HepG2 (cell line): ENCODE measurements around the gene DNAJC5. TPM values are rescaled to one million over a fixed set of nuclear protein-coding genes. Genes with fewer than 3 reads are reported as not detected.

Source experiments
- ATAC-seq: fragments of 200-7000 bp; cut with Tn5 transposase; 3 replicates; pipeline ENCODE4 v1.9.1; 2020; ENCODE audit warnings: mild to moderate bottlenecking, moderate library complexity
- BruUV-seq: library from RNA; stranded (reverse); fragments of 400-500 nt; replicated peaks from 2 replicates; lab custom pipeline; 2021; lab: Mats Ljungman, UMichigan
- CTCF ChIA-PET: fragments of 300-600 bp; formaldehyde crosslinking; extraction: SDS; loops from one replicate; lab custom pipeline; 2021; ENCODE audit warnings: low total read pairs, inconsistent platforms, low intra/inter-chr PET ratio; lab: Yijun Ruan, JAX
- POLR2A ChIA-PET: fragments of 350-600 bp; sonication (Branson Sonifier 250); formaldehyde crosslinking; loops from one replicate; lab custom pipeline; 2020; ENCODE audit warnings: antibody characterized with exemption, inconsistent platforms; lab: Yijun Ruan, JAX
- DNase-seq: peaks from one replicate; pipeline ENCODE4 v3.0.0-alpha.2; 2015; ENCODE audit warnings: low spot score
- FAIRE-seq: peaks from 3 replicates; lab custom pipeline; 2011; peaks lifted over from hg19 to GRCh38; lab: Jason Lieb, UNC
- H2AFZ ChIP-seq: one replicate; pipeline ENCODE4 v1.6.1; 2011; ENCODE audit warnings: low read length, inconsistent platforms
- H3K27ac ChIP-seq: fragments of 300-600 bp; 3 replicates; pipeline ENCODE4 v1.8.0; 2011; ENCODE audit warnings: mixed run types, mild to moderate bottlenecking, mixed read lengths, low read length, inconsistent platforms; ENCODE audit not compliant: insufficient read depth; ENCODE audit errors: extremely low read length
- H3K27me3 ChIP-seq, 2 experiments: fragments of 200-600 bp in 1 of 2; 2 replicates in 1 of 2; 3 replicates in 1 of 2; pipeline versions ENCODE4 v1.6.0 to v1.8.0; 2011; ENCODE audit warnings: low read length in 2 of 2, mild to moderate bottlenecking in 2 of 2, moderate library complexity in 2 of 2, inconsistent platforms in 1 of 2; ENCODE audit not compliant: insufficient read depth in 2 of 2, control insufficient read depth in 1 of 2
- H3K36me3 ChIP-seq, 2 experiments: fragments of 200-600 bp in 1 of 2; replicated peaks in 1 of 2; 2 replicates in 1 of 2; 3 replicates in 1 of 2; pipeline versions ENCODE4 v1.5.1 to v1.8.0; 2011; ENCODE audit warnings: low read length in 2 of 2, inconsistent platforms in 1 of 2; ENCODE audit not compliant: insufficient read depth in 2 of 2, control insufficient read depth in 1 of 2
- H3K4me1 ChIP-seq: 2 replicates; pipeline ENCODE4 v1.5.1; 2012; ENCODE audit warnings: low read length, inconsistent platforms; ENCODE audit not compliant: insufficient read depth
- H3K4me2 ChIP-seq: 2 replicates; pipeline ENCODE4 v1.6.0; 2011; ENCODE audit warnings: low read depth, low read length, inconsistent platforms
- H3K4me3 ChIP-seq, 3 experiments: fragments of 200-600 bp in 1 of 3; sonication (generic), shearing (Covaris generic) in 1 of 3; replicated peaks in 1 of 3; 2 replicates each; pipeline ENCODE4 v1.5.1; 2011 to 2016; ENCODE audit warnings: low read length in 3 of 3, inconsistent platforms in 2 of 3, low read depth in 2 of 3, mild to moderate bottlenecking in 2 of 3, control low read depth in 1 of 3, mixed read lengths in 1 of 3; ENCODE audit not compliant: insufficient read depth in 1 of 3
- H3K79me2 ChIP-seq: one replicate; pipeline ENCODE4 v1.6.1; 2011; ENCODE audit warnings: low read length, inconsistent platforms; ENCODE audit not compliant: insufficient read depth
- H3K9ac ChIP-seq: 2 replicates; pipeline ENCODE4 v1.6.0; 2011; ENCODE audit warnings: mild to moderate bottlenecking, low read depth, low read length, inconsistent platforms; ENCODE audit not compliant: insufficient read depth
- H3K9me3 ChIP-seq: 2 replicates; pipeline ENCODE4 v1.5.1; 2012; ENCODE audit warnings: mild to moderate bottlenecking, low read length
- H4K20me1 ChIP-seq: 2 replicates; pipeline ENCODE4 v1.6.0; 2011; ENCODE audit warnings: inconsistent platforms, mild to moderate bottlenecking, low read length, moderate library complexity; ENCODE audit not compliant: insufficient read depth
- CHCHD3 ChIP-seq: sonication (generic); formaldehyde crosslinking; IDR thresholded peaks from 2 replicates; pipeline ENCODE4 v1.8.0; 2022; ENCODE audit warnings: mild to moderate bottlenecking, missing genetic modification reagents, moderate library complexity
- JUNB ChIP-seq: sonication (generic); formaldehyde crosslinking; IDR thresholded peaks from 2 replicates; pipeline ENCODE4 v1.8.0; 2022; ENCODE audit warnings: missing genetic modification reagents, mild to moderate bottlenecking, borderline replicate concordance
- PITX1 ChIP-seq: sonication (generic); formaldehyde crosslinking; IDR thresholded peaks from 2 replicates; pipeline ENCODE4 v1.5.1; 2020; ENCODE audit warnings: mild to moderate bottlenecking, missing genetic modification reagents
- SAFB2 ChIP-seq: sonication (generic); formaldehyde crosslinking; IDR thresholded peaks from 2 replicates; pipeline ENCODE4 v1.5.1; 2020; ENCODE audit warnings: missing genetic modification reagents, low read depth, mild to moderate bottlenecking, borderline replicate concordance
- ZFX ChIP-seq: sonication (generic); formaldehyde crosslinking; IDR thresholded peaks from 2 replicates; pipeline ENCODE4 v1.4.0; 2020; ENCODE audit warnings: mild to moderate bottlenecking, low read depth, missing genetic modification reagents, moderate library complexity
- ZNF274 ChIP-seq: sonication (generic); formaldehyde crosslinking; IDR thresholded peaks from 2 replicates; pipeline ENCODE4 v1.5.1; 2020; ENCODE audit warnings: mild to moderate bottlenecking, missing genetic modification reagents
- ZNF446 ChIP-seq: sonication (generic); formaldehyde crosslinking; IDR thresholded peaks from 2 replicates; pipeline ENCODE4 v1.5.0; 2020; ENCODE audit warnings: mild to moderate bottlenecking, missing genetic modification reagents
- ZNF605 ChIP-seq: sonication (generic); formaldehyde crosslinking; IDR thresholded peaks from 2 replicates; pipeline ENCODE4 v1.8.0; 2022; ENCODE audit warnings: mild to moderate bottlenecking, missing genetic modification reagents
- ZNF879 ChIP-seq: sonication (generic); formaldehyde crosslinking; IDR thresholded peaks from 2 replicates; pipeline ENCODE4 v1.8.1; 2023; ENCODE audit warnings: missing genetic modification reagents
- ZNF883 ChIP-seq: sonication (generic); formaldehyde crosslinking; IDR thresholded peaks from 2 replicates; pipeline ENCODE4 v1.5.1; 2020; ENCODE audit warnings: mild to moderate bottlenecking, missing genetic modification reagents; ENCODE audit errors: not compliant biosample characterization
- WGBS: methylation state at CpG from one replicate; pipeline ENCODE4 v1.1.6; 2017; ENCODE audit warnings: low lambda C conversion rate; 5-methylcytosine and 5-hydroxymethylcytosine counted together
- in situ Hi-C: cut with HindIII; loops from 2 replicates; pipeline ENCODE4 v1.10.0; 2017; ENCODE audit warnings: low pct_unique_long_range_greater_than_20kb; ENCODE audit not compliant: extremely low pct_ligation_motif_present
- intact Hi-C: fragments of 100-400 bp; cut with micrococcal nuclease; formaldehyde crosslinking; loops from one replicate; pipeline ENCODE4 v1.10.0; 2022; ENCODE audit not compliant: unreplicated experiment
- polyA plus RNA-seq, 8 experiments: library from polyadenylated mRNA; depleted of rRNA in 3 of 8; stranded (reverse) in 7 of 8; unstranded in 1 of 8; fragments of >200 nt; fragmentation: Illumina TruSeq in 4 of 8; extraction: Trizol in 4 of 8; gene quantifications; 2 replicates each; pipeline versions ENCODE4 v1.2.1 to v1.2.3, GENCODE V29; 2011 to 2016; ENCODE audit warnings: low read depth in 4 of 8, missing spikeins in 1 of 8, mixed read lengths in 1 of 8; ENCODE audit not compliant: insufficient read depth in 1 of 8
- total RNA-seq, 5 experiments: library from RNA; depleted of rRNA; stranded (reverse); fragments of >200 nt; fragmentation: Illumina TruSeq; extraction: Trizol; gene quantifications; 2 replicates each; pipeline ENCODE4 v1.2.3, GENCODE V29; 2016; ENCODE audit warnings: low read depth in 1 of 5
- TF ChIP-seq, protein P1 (sequence below): sonication (generic); formaldehyde crosslinking; IDR thresholded peaks from 2 replicates; pipeline ENCODE4 v1.4.0; 2020; ENCODE audit warnings: missing genetic modification reagents, borderline replicate concordance
- TF ChIP-seq, protein P2 (sequence below): sonication (generic); formaldehyde crosslinking; IDR thresholded peaks from 2 replicates; pipeline ENCODE4 v1.8.0; 2022; ENCODE audit warnings: mild to moderate bottlenecking, missing genetic modification reagents, moderate library complexity
- TF ChIP-seq, protein P3 (sequence below): sonication (generic); formaldehyde crosslinking; IDR thresholded peaks from 2 replicates; pipeline ENCODE4 v1.4.0; 2020; ENCODE audit warnings: missing genetic modification reagents, mild to moderate bottlenecking, borderline replicate concordance

The DNAJC5 gene
- total and polyA plus RNA-seq, 2 of the 13 experiments (the other 11 are each of a cell fraction or from before 2014, with no cell fraction given): 42.8 to 64.5 TPM

GRCh38 chr20:63966944-63967322 lies 72.0 kb downstream of the DNAJC5 start (continued):
- TF ChIP-seq, protein P1, sequence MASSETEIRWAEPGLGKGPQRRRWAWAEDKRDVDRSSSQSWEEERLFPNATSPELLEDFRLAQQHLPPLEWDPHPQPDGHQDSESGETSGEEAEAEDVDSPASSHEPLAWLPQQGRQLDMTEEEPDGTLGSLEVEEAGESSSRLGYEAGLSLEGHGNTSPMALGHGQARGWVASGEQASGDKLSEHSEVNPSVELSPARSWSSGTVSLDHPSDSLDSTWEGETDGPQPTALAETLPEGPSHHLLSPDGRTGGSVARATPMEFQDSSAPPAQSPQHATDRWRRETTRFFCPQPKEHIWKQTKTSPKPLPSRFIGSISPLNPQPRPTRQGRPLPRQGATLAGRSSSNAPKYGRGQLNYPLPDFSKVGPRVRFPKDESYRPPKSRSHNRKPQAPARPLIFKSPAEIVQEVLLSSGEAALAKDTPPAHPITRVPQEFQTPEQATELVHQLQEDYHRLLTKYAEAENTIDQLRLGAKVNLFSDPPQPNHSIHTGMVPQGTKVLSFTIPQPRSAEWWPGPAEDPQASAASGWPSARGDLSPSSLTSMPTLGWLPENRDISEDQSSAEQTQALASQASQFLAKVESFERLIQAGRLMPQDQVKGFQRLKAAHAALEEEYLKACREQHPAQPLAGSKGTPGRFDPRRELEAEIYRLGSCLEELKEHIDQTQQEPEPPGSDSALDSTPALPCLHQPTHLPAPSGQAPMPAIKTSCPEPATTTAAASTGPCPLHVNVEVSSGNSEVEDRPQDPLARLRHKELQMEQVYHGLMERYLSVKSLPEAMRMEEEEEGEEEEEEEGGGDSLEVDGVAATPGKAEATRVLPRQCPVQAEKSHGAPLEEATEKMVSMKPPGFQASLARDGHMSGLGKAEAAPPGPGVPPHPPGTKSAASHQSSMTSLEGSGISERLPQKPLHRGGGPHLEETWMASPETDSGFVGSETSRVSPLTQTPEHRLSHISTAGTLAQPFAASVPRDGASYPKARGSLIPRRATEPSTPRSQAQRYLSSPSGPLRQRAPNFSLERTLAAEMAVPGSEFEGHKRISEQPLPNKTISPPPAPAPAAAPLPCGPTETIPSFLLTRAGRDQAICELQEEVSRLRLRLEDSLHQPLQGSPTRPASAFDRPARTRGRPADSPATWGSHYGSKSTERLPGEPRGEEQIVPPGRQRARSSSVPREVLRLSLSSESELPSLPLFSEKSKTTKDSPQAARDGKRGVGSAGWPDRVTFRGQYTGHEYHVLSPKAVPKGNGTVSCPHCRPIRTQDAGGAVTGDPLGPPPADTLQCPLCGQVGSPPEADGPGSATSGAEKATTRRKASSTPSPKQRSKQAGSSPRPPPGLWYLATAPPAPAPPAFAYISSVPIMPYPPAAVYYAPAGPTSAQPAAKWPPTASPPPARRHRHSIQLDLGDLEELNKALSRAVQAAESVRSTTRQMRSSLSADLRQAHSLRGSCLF: no peak
- TF ChIP-seq, protein P2, sequence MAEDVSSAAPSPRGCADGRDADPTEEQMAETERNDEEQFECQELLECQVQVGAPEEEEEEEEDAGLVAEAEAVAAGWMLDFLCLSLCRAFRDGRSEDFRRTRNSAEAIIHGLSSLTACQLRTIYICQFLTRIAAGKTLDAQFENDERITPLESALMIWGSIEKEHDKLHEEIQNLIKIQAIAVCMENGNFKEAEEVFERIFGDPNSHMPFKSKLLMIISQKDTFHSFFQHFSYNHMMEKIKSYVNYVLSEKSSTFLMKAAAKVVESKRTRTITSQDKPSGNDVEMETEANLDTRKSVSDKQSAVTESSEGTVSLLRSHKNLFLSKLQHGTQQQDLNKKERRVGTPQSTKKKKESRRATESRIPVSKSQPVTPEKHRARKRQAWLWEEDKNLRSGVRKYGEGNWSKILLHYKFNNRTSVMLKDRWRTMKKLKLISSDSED: peak; percentile 56; the same call in 1 of the 2 replicates

- 95% methylated on average over 24 of the region's 28 CpGs for WGBS
- Histone ChIP-seq H3K79me2 (peaks cover 13% of the 10 kb centered on the region), H3K4me2 (no peak overlapping the region), H2AFZ (no peak overlapping the region), H3K9me3 (no peaks in the 10 kb centered on the region), H3K27me3 (no peaks in the 10 kb centered on the region), H4K20me1 (no peaks in the 10 kb centered on the region), H3K4me3 (no peak overlapping the region; a peak in 1 of 6 replicates), H3K36me3 (peaks cover 30 to 41% of the 10 kb centered on the region in 2 experiments), H3K27ac (no peak overlapping the region), H3K9ac (no peak overlapping the region), H3K4me1 (peaks cover 37% of the 10 kb centered on the region)
- no peak for ATAC-seq
- POLR2A ChIA-PET: interaction anchor here (0.8 to 3.1 kb wide), 6 partner anchors 9 to 228 kb away, joined by 3 to 78 read pairs (median 6); partner anchors contain the start of genes PRPF6, SAMD10, SLC2A4RG and UCKL1
- CTCF ChIA-PET: no interaction called here
- intact Hi-C loops: loop anchor here (10.0 kb wide), 1 partner anchor 1603 kb away; the partner anchor contains the start of gene LAMA5
- in situ Hi-C loops: no loop called here
- DNase-seq: no peak
- no peak for FAIRE-seq
- BruUV-seq: no TSS peak
- TF ChIP-seq, protein P3, sequence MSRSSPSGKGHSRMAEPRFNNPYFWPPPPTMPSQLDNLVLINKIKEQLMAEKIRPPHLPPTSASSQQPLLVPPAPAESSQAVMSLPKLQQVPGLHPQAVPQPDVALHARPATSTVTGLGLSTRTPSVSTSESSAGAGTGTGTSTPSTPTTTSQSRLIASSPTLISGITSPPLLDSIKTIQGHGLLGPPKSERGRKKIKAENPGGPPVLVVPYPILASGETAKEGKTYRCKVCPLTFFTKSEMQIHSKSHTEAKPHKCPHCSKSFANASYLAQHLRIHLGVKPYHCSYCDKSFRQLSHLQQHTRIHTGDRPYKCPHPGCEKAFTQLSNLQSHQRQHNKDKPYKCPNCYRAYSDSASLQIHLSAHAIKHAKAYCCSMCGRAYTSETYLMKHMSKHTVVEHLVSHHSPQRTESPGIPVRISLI (CRISPR knock-in tag): no peak
- TF ChIP-seq ZNF883 (CRISPR knock-in tag) (peak; percentile 53), PITX1 (CRISPR knock-in tag) (0 out of 2 replicates have a peak, but pooled peaks have one; percentile 22), ZFX (peak; percentile 36; the same call in 1 of the 2 replicates), ZNF446 (no peak), SAFB2 (peak; percentile 13; the same call in 1 of the 2 replicates), ZNF879 (CRISPR knock-in tag) (0 out of 2 replicates have a peak, but pooled peaks have one; percentile 26), JUNB (CRISPR knock-in tag) (no peak), ZNF605 (CRISPR knock-in tag) (0 out of 2 replicates have a peak, but pooled peaks have one; percentile 15), CHCHD3 (CRISPR knock-in tag) (0 out of 2 replicates have a peak, but pooled peaks have one; percentile 67), ZNF274 (CRISPR knock-in tag) (0 out of 2 replicates have a peak, but pooled peaks have one; percentile 36)
These were observed 72.6 kb downstream of the DNAJC5 start for GRCh38 chr20:63967330-63968135.
